Brain microvascular endothelial cell (primary cell): ENCODE data around the gene TGOLN2.
"Not testable (repeated sequence)": the region's sequence is repeated elsewhere in the genome, so short reads cannot be mapped to it uniquely, and the experiment has no call there.

Source experiments
- DNase-seq: peaks from one replicate; pipeline ENCODE4 v3.0.0-alpha.2; 2020
- H3K27ac ChIP-seq: fragments of 250-450 bp; sonication (Bioruptor Pico); 2 replicates; pipeline ENCODE4 v1.5.1; 2020; ENCODE audit warnings: mild to moderate bottlenecking, moderate library complexity
- H3K27me3 ChIP-seq: fragments of 250-450 bp; sonication (Bioruptor Pico); replicated peaks from 2 replicates; pipeline ENCODE4 v1.5.1; 2020; ENCODE audit warnings: mild to moderate bottlenecking
- H3K36me3 ChIP-seq: fragments of 250-450 bp; sonication (Bioruptor Pico); replicated peaks from 2 replicates; pipeline ENCODE4 v1.5.1; 2020; ENCODE audit warnings: mild to moderate bottlenecking
- H3K4me3 ChIP-seq: 2 replicates; pipeline ENCODE4 v1.5.1; 2011; ENCODE audit warnings: low read depth, mild to moderate bottlenecking, control low read depth, low read length, moderate library complexity
- in situ Hi-C: cut with HindIII; loops from 2 replicates; pipeline ENCODE4 v1.10.0; 2017; ENCODE audit warnings: low sequenced_read_pairs, low pct_ligation_motif_present
- TF ChIP-seq, protein P1 (sequence below): IDR thresholded peaks from 2 replicates; pipeline ENCODE4 v1.5.1; 2011; ENCODE audit warnings: low read depth, mild to moderate bottlenecking, moderate library complexity, low read length, control low read depth, inconsistent platforms; ENCODE audit errors: missing control alignments

The TGOLN2 gene

DNA sequence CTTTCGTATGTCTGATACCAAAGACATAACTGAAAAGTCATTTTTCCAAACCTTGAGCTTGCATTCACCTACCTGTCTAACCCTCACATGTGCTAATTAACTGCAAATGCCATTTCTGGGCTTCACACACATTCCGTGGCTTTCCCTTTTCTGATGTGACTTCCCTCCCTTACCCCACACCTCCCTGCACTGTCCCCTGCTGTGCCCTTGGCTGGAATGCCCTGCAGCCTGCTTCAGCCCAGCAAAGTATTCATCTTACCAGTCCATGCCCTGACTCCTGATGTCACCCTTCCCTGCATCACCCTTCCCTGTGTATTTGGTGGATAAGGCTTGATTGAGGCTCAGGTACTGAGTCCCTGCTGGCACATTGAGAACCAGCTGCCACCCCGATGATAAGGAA, 14.4 kb upstream of the TGOLN2 start:
- TF ChIP-seq, protein P1, sequence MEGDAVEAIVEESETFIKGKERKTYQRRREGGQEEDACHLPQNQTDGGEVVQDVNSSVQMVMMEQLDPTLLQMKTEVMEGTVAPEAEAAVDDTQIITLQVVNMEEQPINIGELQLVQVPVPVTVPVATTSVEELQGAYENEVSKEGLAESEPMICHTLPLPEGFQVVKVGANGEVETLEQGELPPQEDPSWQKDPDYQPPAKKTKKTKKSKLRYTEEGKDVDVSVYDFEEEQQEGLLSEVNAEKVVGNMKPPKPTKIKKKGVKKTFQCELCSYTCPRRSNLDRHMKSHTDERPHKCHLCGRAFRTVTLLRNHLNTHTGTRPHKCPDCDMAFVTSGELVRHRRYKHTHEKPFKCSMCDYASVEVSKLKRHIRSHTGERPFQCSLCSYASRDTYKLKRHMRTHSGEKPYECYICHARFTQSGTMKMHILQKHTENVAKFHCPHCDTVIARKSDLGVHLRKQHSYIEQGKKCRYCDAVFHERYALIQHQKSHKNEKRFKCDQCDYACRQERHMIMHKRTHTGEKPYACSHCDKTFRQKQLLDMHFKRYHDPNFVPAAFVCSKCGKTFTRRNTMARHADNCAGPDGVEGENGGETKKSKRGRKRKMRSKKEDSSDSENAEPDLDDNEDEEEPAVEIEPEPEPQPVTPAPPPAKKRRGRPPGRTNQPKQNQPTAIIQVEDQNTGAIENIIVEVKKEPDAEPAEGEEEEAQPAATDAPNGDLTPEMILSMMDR, result no peak
- in situ Hi-C loops, result no loop called here
- no peak for DNase-seq
- H3K27me3 ChIP-seq, result no peaks in the 10 kb centered on the region
- H3K4me3 ChIP-seq, result no peak overlapping the region
- H3K36me3 ChIP-seq, result peaks cover 27% of the 10 kb centered on the region
- H3K27ac ChIP-seq, result no peak overlapping the region

- TF ChIP-seq, protein P1, result no peak
- H3K4me3 ChIP-seq, result no peak overlapping the region
- no peaks in the 10 kb centered on the region for H3K27me3 ChIP-seq
- in situ Hi-C loops, result no loop called here
- peaks cover 22% of the 10 kb centered on the region for H3K36me3 ChIP-seq
- no peak overlapping the region for H3K27ac ChIP-seq
- no peak for DNase-seq
These were observed 13.7 kb upstream of the TGOLN2 start for GRCh38 chr2:85341269-85342029.

GRCh38 chr2:85340034-85340892, 12.5 kb upstream of the TGOLN2 start:
- TF ChIP-seq, protein P1, result no peak
- no peak for DNase-seq
- Histone ChIP-seq H3K27ac (no peak overlapping the region), H3K4me3 (no peak overlapping the region), H3K36me3 (peaks cover 13% of the 10 kb centered on the region), H3K27me3 (no peaks in the 10 kb centered on the region)
- in situ Hi-C loops, result no loop called here

- no peak for DNase-seq
- H3K27ac ChIP-seq, result no peak overlapping the region
- H3K27me3 ChIP-seq, result no peaks in the 10 kb centered on the region
- H3K4me3 ChIP-seq, result no peak overlapping the region
- TF ChIP-seq, protein P1, result no peak
- in situ Hi-C loops, result no loop called here
- H3K36me3 ChIP-seq, result no peaks in the 10 kb centered on the region
These were observed 7.1 kb upstream of the TGOLN2 start for GRCh38 chr2:85334928-85335327.

- H3K36me3 ChIP-seq, H3K4me3 ChIP-seq, H3K27ac ChIP-seq, H3K27me3 ChIP-seq, DNase-seq, in situ Hi-C loops: not testable (repeated sequence)
These were observed 6.1 kb upstream of the TGOLN2 start for GRCh38 chr2:85333877-85334276.

DNA sequence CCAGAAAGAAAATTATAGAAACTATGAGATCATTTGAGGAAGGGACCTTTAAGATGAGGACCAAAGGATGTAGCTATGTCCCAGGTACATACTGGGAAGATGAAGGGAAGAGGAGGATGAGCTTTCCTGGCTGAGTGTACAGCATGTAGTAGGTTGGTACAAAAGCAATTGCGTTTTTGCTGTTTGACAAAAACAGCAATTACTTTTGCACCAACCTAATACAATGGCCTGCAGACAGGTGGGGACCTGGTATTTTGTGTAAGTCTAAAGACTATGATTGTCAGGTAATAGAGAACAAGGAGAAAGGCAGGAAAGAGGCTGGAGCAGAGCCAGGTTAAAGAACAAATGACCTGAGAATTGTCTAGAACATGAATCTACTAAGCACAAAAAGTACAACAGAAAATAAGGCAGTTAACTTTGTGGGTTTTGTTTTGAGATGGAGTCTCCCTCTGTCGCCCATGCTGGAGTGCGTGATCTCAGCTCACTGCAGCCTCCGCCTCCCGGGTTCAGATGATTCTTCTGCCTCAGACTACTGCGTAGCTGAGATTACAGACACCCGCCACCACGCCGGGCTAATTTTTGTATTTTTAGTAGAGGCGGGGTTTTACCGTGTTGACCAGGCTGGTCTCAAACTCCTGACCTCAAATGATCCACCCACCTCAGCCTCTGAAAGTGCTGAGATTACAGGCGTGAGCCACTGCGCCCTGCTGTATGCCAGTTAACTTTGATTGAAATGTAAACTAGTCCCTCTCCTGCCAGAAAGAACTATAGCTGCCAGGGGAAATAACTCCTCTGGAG, 3.2 kb upstream of the TGOLN2 start:
- H3K4me3 ChIP-seq, result no peak overlapping the region
- H3K27ac ChIP-seq, result no peak overlapping the region
- in situ Hi-C loops, result no loop called here
- no peak for DNase-seq
- TF ChIP-seq, protein P1, result no peak
- peaks cover 4% of the 10 kb centered on the region for H3K36me3 ChIP-seq
- H3K27me3 ChIP-seq, result no peaks in the 10 kb centered on the region

DNA sequence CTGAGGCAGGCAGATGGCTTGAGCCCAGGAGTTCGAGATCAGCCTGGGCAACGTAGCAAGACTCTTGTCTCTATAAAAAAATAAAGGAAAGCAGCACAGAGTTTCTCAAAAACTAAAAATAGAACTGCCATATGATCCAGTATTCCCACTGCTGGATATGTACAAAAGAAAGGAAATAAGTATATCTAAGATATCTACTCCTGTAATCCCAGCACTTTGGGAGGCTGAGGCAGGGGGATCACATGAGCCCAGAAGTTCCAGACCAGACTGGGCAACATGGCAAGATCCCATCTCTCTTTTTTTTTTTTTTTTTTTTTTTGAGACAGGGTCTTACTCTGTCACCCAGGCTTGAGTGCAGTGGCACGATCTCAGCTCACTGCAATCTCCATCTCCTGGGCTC, 1.9 kb upstream of the TGOLN2 start:
- H3K36me3 ChIP-seq, H3K27me3 ChIP-seq, DNase-seq, in situ Hi-C loops, H3K4me3 ChIP-seq, H3K27ac ChIP-seq: not testable (repeated sequence)
